Measurements from ENCODE around the gene CRY1.
A peak's percentile ranks its signal among the peaks of the same experiment; 100 is the strongest.

Gene CRY1

GRCh38 chr12:107103097-107103496 lies 9.7 kb upstream of the CRY1 start:
- H3K4me1 ChIP-seq: no peaks in the 10 kb centered on the region
- H3K9me3 ChIP-seq: no peaks in the 10 kb centered on the region
- H3K4me3 ChIP-seq: no peak overlapping the region
- in situ Hi-C loops (cut with MboI; ENCODE audit: low sequenced_read_pairs): no loop called here
- no peaks in the 10 kb centered on the region for H3K36me3 ChIP-seq (replicated peaks)
- H3K27me3 ChIP-seq (ENCODE audit: low read depth): no peaks in the 10 kb centered on the region
- DNase-seq (ENCODE audit: low spot score in 2 of 2): no peak

GRCh38 chr12:107102294-107102693 lies 8.9 kb upstream of the CRY1 start:
- Histone ChIP-seq H3K27me3 (ENCODE audit: low read depth) (no peaks in the 10 kb centered on the region), H3K36me3 (replicated peaks) (no peaks in the 10 kb centered on the region), H3K4me3 (no peak overlapping the region), H3K9me3 (no peaks in the 10 kb centered on the region), H3K4me1 (no peaks in the 10 kb centered on the region)
- no peak for DNase-seq (ENCODE audit: low spot score in 2 of 2)
- in situ Hi-C loops (cut with MboI; ENCODE audit: low sequenced_read_pairs): no loop called here

GRCh38 chr12:107101651-107102050 lies 8.3 kb upstream of the CRY1 start:
- Histone ChIP-seq H3K36me3 (replicated peaks) (no peaks in the 10 kb centered on the region), H3K27me3 (ENCODE audit: low read depth) (no peaks in the 10 kb centered on the region), H3K4me3 (no peak overlapping the region), H3K9me3 (no peaks in the 10 kb centered on the region), H3K4me1 (no peaks in the 10 kb centered on the region)
- no peak for DNase-seq (ENCODE audit: low spot score in 2 of 2)
- in situ Hi-C loops (cut with MboI; ENCODE audit: low sequenced_read_pairs): no loop called here

GRCh38 chr12:107099917-107100316 lies 6.6 kb upstream of the CRY1 start:
- Histone ChIP-seq H3K4me1 (no peaks in the 10 kb centered on the region), H3K9me3 (no peaks in the 10 kb centered on the region), H3K4me3 (no peak overlapping the region), H3K36me3 (replicated peaks) (no peaks in the 10 kb centered on the region), H3K27me3 (ENCODE audit: low read depth) (no peaks in the 10 kb centered on the region)
- DNase-seq (ENCODE audit: low spot score in 2 of 2): no peak
- in situ Hi-C loops (cut with MboI; ENCODE audit: low sequenced_read_pairs): no loop called here

GRCh38 chr12:107096571-107096970 lies 3.2 kb upstream of the CRY1 start:
- H3K36me3 ChIP-seq (replicated peaks): no peaks in the 10 kb centered on the region
- no peak for DNase-seq (ENCODE audit: low spot score in 2 of 2)
- no peak overlapping the region for H3K4me3 ChIP-seq
- peaks cover 11% of the 10 kb centered on the region for H3K4me1 ChIP-seq
- in situ Hi-C loops (cut with MboI; ENCODE audit: low sequenced_read_pairs): no loop called here
- no peaks in the 10 kb centered on the region for H3K27me3 ChIP-seq (ENCODE audit: low read depth)
- no peaks in the 10 kb centered on the region for H3K9me3 ChIP-seq

GRCh38 chr12:107094183-107094448 lies 767 bp upstream of the CRY1 start:
- Histone ChIP-seq H3K4me3 (peak overlapping the region; percentile 65), H3K9me3 (no peaks in the 10 kb centered on the region; the same call in 1 of the 2 replicates), H3K4me1 (peaks cover 14% of the 10 kb centered on the region), H3K27me3 (ENCODE audit: low read depth) (no peaks in the 10 kb centered on the region), H3K36me3 (replicated peaks) (no peaks in the 10 kb centered on the region)
- in situ Hi-C loops (cut with MboI; ENCODE audit: low sequenced_read_pairs): no loop called here
- no peak for DNase-seq (ENCODE audit: low spot score in 2 of 2)

GRCh38 chr12:107092669-107093416 lies 506 bp downstream of the CRY1 start:
- peak overlapping the region; percentile 65 for H3K4me3 ChIP-seq
- peak; percentile 19 to 63 for DNase-seq (ENCODE audit: low spot score in 2 of 2)
- H3K27me3 ChIP-seq (ENCODE audit: low read depth): no peaks in the 10 kb centered on the region
- in situ Hi-C loops (cut with MboI; ENCODE audit: low sequenced_read_pairs): no loop called here
- no peaks in the 10 kb centered on the region; the same call in 1 of the 2 replicates for H3K9me3 ChIP-seq
- peaks cover 14% of the 10 kb centered on the region for H3K4me1 ChIP-seq
- H3K36me3 ChIP-seq (replicated peaks): no peaks in the 10 kb centered on the region

- in situ Hi-C loops (cut with MboI; ENCODE audit: low sequenced_read_pairs): no loop called here
- peak; percentile 69 to 98 for DNase-seq (ENCODE audit: low spot score in 2 of 2)
- Histone ChIP-seq H3K4me3 (peak overlapping the region; percentile 65), H3K9me3 (no peaks in the 10 kb centered on the region; the same call in 1 of the 2 replicates), H3K4me1 (peaks cover 14% of the 10 kb centered on the region), H3K27me3 (ENCODE audit: low read depth) (no peaks in the 10 kb centered on the region), H3K36me3 (replicated peaks) (no peaks in the 10 kb centered on the region)
Measured at GRCh38 chr12:107091989-107092641, 1.2 kb downstream of the CRY1 start.

GRCh38 chr12:107091381-107091780 lies 2.0 kb downstream of the CRY1 start:
- peaks cover 14% of the 10 kb centered on the region for H3K4me1 ChIP-seq
- no peaks in the 10 kb centered on the region; the same call in 1 of the 2 replicates for H3K9me3 ChIP-seq
- in situ Hi-C loops (cut with MboI; ENCODE audit: low sequenced_read_pairs): no loop called here
- no peaks in the 10 kb centered on the region for H3K27me3 ChIP-seq (ENCODE audit: low read depth)
- DNase-seq (ENCODE audit: low spot score in 2 of 2): no peak
- H3K36me3 ChIP-seq (replicated peaks): no peaks in the 10 kb centered on the region
- H3K4me3 ChIP-seq: peak overlapping the region; percentile 65

GRCh38 chr12:107090711-107091110 lies 2.6 kb downstream of the CRY1 start:
- DNase-seq (ENCODE audit: low spot score in 2 of 2): no peak
- Histone ChIP-seq H3K4me1 (peaks cover 14% of the 10 kb centered on the region), H3K9me3 (no peaks in the 10 kb centered on the region; the same call in 1 of the 2 replicates), H3K36me3 (replicated peaks) (no peaks in the 10 kb centered on the region), H3K27me3 (ENCODE audit: low read depth) (no peaks in the 10 kb centered on the region), H3K4me3 (no peak overlapping the region)
- in situ Hi-C loops (cut with MboI; ENCODE audit: low sequenced_read_pairs): no loop called here

- no peak for DNase-seq (ENCODE audit: low spot score in 2 of 2)
- Histone ChIP-seq H3K9me3 (no peaks in the 10 kb centered on the region; the same call in 1 of the 2 replicates), H3K36me3 (replicated peaks) (no peaks in the 10 kb centered on the region), H3K4me3 (no peak overlapping the region), H3K27me3 (ENCODE audit: low read depth) (no peaks in the 10 kb centered on the region), H3K4me1 (peaks cover 7% of the 10 kb centered on the region)
- in situ Hi-C loops (cut with MboI; ENCODE audit: low sequenced_read_pairs): no loop called here
Measured at GRCh38 chr12:107088912-107089311, 4.4 kb downstream of the CRY1 start.

- Histone ChIP-seq H3K4me3 (no peak overlapping the region), H3K4me1 (peaks cover under 1% of the 10 kb centered on the region), H3K27me3 (ENCODE audit: low read depth) (no peaks in the 10 kb centered on the region), H3K9me3 (peaks cover 2% of the 10 kb centered on the region; the same call in 1 of the 2 replicates), H3K36me3 (replicated peaks) (no peaks in the 10 kb centered on the region)
- no peak for DNase-seq (ENCODE audit: low spot score in 2 of 2)
- in situ Hi-C loops (cut with MboI; ENCODE audit: low sequenced_read_pairs): no loop called here
Measured at GRCh38 chr12:107086314-107086713, 7.0 kb downstream of the CRY1 start.

- Histone ChIP-seq H3K9me3 (0 out of 2 replicates have a peak, but pooled peaks cover 2% of the 10 kb centered on the region), H3K36me3 (replicated peaks) (no peaks in the 10 kb centered on the region), H3K4me1 (no peaks in the 10 kb centered on the region), H3K4me3 (no peak overlapping the region), H3K27me3 (ENCODE audit: low read depth) (no peaks in the 10 kb centered on the region)
- in situ Hi-C loops (cut with MboI; ENCODE audit: low sequenced_read_pairs): no loop called here
- DNase-seq (ENCODE audit: low spot score in 2 of 2): no peak
Measured at GRCh38 chr12:107081778-107082177, 11.6 kb downstream of the CRY1 start.

GRCh38 chr12:107080299-107080698 lies 13.1 kb downstream of the CRY1 start:
- no peaks in the 10 kb centered on the region for H3K36me3 ChIP-seq (replicated peaks)
- no peak overlapping the region for H3K4me3 ChIP-seq
- in situ Hi-C loops (cut with MboI; ENCODE audit: low sequenced_read_pairs): no loop called here
- no peaks in the 10 kb centered on the region for H3K4me1 ChIP-seq
- no peaks in the 10 kb centered on the region for H3K27me3 ChIP-seq (ENCODE audit: low read depth)
- no peak for DNase-seq (ENCODE audit: low spot score in 2 of 2)
- 0 out of 2 replicates have a peak, but pooled peaks cover 2% of the 10 kb centered on the region for H3K9me3 ChIP-seq
